HepG2 (cell line): ENCODE results near the gene MYO7B. TPM values are rescaled to one million over a fixed set of nuclear protein-coding genes. Genes with fewer than 3 reads are reported as not detected.
A peak's percentile ranks its signal among the peaks of the same experiment; 100 is the strongest.

ENCODE experiments used
- ATAC-seq: fragments of 200-7000 bp; cut with Tn5 transposase; 3 replicates; pipeline ENCODE4 v1.9.1; 2020; ENCODE audit warnings: mild to moderate bottlenecking, moderate library complexity
- BruUV-seq: library from RNA; stranded (reverse); fragments of 400-500 nt; replicated peaks from 2 replicates; lab custom pipeline; 2021; lab: Mats Ljungman, UMichigan
- CTCF ChIA-PET: fragments of 300-600 bp; formaldehyde crosslinking; extraction: SDS; loops from one replicate; lab custom pipeline; 2021; ENCODE audit warnings: low total read pairs, inconsistent platforms, low intra/inter-chr PET ratio; lab: Yijun Ruan, JAX
- POLR2A ChIA-PET: fragments of 350-600 bp; sonication (Branson Sonifier 250); formaldehyde crosslinking; loops from one replicate; lab custom pipeline; 2020; ENCODE audit warnings: antibody characterized with exemption, inconsistent platforms; lab: Yijun Ruan, JAX
- DNase-seq: peaks from one replicate; pipeline ENCODE4 v3.0.0-alpha.2; 2015; ENCODE audit warnings: low spot score
- FAIRE-seq: peaks from 3 replicates; lab custom pipeline; 2011; peaks lifted over from hg19 to GRCh38; lab: Jason Lieb, UNC
- H2AFZ ChIP-seq: one replicate; pipeline ENCODE4 v1.6.1; 2011; ENCODE audit warnings: low read length, inconsistent platforms
- H3K27ac ChIP-seq: fragments of 300-600 bp; 3 replicates; pipeline ENCODE4 v1.8.0; 2011; ENCODE audit warnings: mixed run types, mild to moderate bottlenecking, mixed read lengths, low read length, inconsistent platforms; ENCODE audit not compliant: insufficient read depth; ENCODE audit errors: extremely low read length
- H3K27me3 ChIP-seq, 2 experiments: fragments of 200-600 bp in 1 of 2; 2 replicates in 1 of 2; 3 replicates in 1 of 2; pipeline versions ENCODE4 v1.6.0 to v1.8.0; 2011; ENCODE audit warnings: low read length in 2 of 2, mild to moderate bottlenecking in 2 of 2, moderate library complexity in 2 of 2, inconsistent platforms in 1 of 2; ENCODE audit not compliant: insufficient read depth in 2 of 2, control insufficient read depth in 1 of 2
- H3K36me3 ChIP-seq, 2 experiments: fragments of 200-600 bp in 1 of 2; replicated peaks in 1 of 2; 2 replicates in 1 of 2; 3 replicates in 1 of 2; pipeline versions ENCODE4 v1.5.1 to v1.8.0; 2011; ENCODE audit warnings: low read length in 2 of 2, inconsistent platforms in 1 of 2; ENCODE audit not compliant: insufficient read depth in 2 of 2, control insufficient read depth in 1 of 2
- H3K4me1 ChIP-seq: 2 replicates; pipeline ENCODE4 v1.5.1; 2012; ENCODE audit warnings: low read length, inconsistent platforms; ENCODE audit not compliant: insufficient read depth
- H3K4me2 ChIP-seq: 2 replicates; pipeline ENCODE4 v1.6.0; 2011; ENCODE audit warnings: low read depth, low read length, inconsistent platforms
- H3K4me3 ChIP-seq, 3 experiments: fragments of 200-600 bp in 1 of 3; sonication (generic), shearing (Covaris generic) in 1 of 3; replicated peaks in 1 of 3; 2 replicates each; pipeline ENCODE4 v1.5.1; 2011 to 2016; ENCODE audit warnings: low read length in 3 of 3, inconsistent platforms in 2 of 3, low read depth in 2 of 3, mild to moderate bottlenecking in 2 of 3, control low read depth in 1 of 3, mixed read lengths in 1 of 3; ENCODE audit not compliant: insufficient read depth in 1 of 3
- H3K79me2 ChIP-seq: one replicate; pipeline ENCODE4 v1.6.1; 2011; ENCODE audit warnings: low read length, inconsistent platforms; ENCODE audit not compliant: insufficient read depth
- H3K9ac ChIP-seq: 2 replicates; pipeline ENCODE4 v1.6.0; 2011; ENCODE audit warnings: mild to moderate bottlenecking, low read depth, low read length, inconsistent platforms; ENCODE audit not compliant: insufficient read depth
- H3K9me3 ChIP-seq: 2 replicates; pipeline ENCODE4 v1.5.1; 2012; ENCODE audit warnings: mild to moderate bottlenecking, low read length
- H4K20me1 ChIP-seq: 2 replicates; pipeline ENCODE4 v1.6.0; 2011; ENCODE audit warnings: inconsistent platforms, mild to moderate bottlenecking, low read length, moderate library complexity; ENCODE audit not compliant: insufficient read depth
- CBX2 ChIP-seq, 2 experiments: fragments of 200-600 bp in 1 of 2; sonication (generic); formaldehyde crosslinking in 1 of 2; IDR thresholded peaks; 2 replicates each; pipeline versions ENCODE4 v1.7.0 to v1.8.1; 2018 to 2022; ENCODE audit warnings: low read depth in 2 of 2, low read length in 1 of 2, mild to moderate bottlenecking in 1 of 2, missing genetic modification reagents in 1 of 2
- HNRNPLL ChIP-seq: fragments of 200-400 bp; formaldehyde crosslinking; IDR thresholded peaks from 2 replicates; pipeline ENCODE4 v1.6.1; 2017; ENCODE audit warnings: mild to moderate bottlenecking, low read depth, low read length; ENCODE audit not compliant: poor library complexity, severe bottlenecking
- KMT2A ChIP-seq: sonication (generic); formaldehyde crosslinking; IDR thresholded peaks from 2 replicates; pipeline ENCODE4 v1.4.0; 2020; ENCODE audit warnings: missing genetic modification reagents
- ZNF17 ChIP-seq: sonication (generic); formaldehyde crosslinking; IDR thresholded peaks from 2 replicates; pipeline ENCODE4 v1.5.0; 2020; ENCODE audit warnings: mild to moderate bottlenecking, missing genetic modification reagents
- WGBS: methylation state at CpG from one replicate; pipeline ENCODE4 v1.1.6; 2017; ENCODE audit warnings: low lambda C conversion rate; 5-methylcytosine and 5-hydroxymethylcytosine counted together
- in situ Hi-C: cut with HindIII; loops from 2 replicates; pipeline ENCODE4 v1.10.0; 2017; ENCODE audit warnings: low pct_unique_long_range_greater_than_20kb; ENCODE audit not compliant: extremely low pct_ligation_motif_present
- intact Hi-C: fragments of 100-400 bp; cut with micrococcal nuclease; formaldehyde crosslinking; loops from one replicate; pipeline ENCODE4 v1.10.0; 2022; ENCODE audit not compliant: unreplicated experiment
- polyA plus RNA-seq, 8 experiments: library from polyadenylated mRNA; depleted of rRNA in 3 of 8; stranded (reverse) in 7 of 8; unstranded in 1 of 8; fragments of >200 nt; fragmentation: Illumina TruSeq in 4 of 8; extraction: Trizol in 4 of 8; gene quantifications; 2 replicates each; pipeline versions ENCODE4 v1.2.1 to v1.2.3, GENCODE V29; 2011 to 2016; ENCODE audit warnings: low read depth in 4 of 8, missing spikeins in 1 of 8, mixed read lengths in 1 of 8; ENCODE audit not compliant: insufficient read depth in 1 of 8
- total RNA-seq, 5 experiments: library from RNA; depleted of rRNA; stranded (reverse); fragments of >200 nt; fragmentation: Illumina TruSeq; extraction: Trizol; gene quantifications; 2 replicates each; pipeline ENCODE4 v1.2.3, GENCODE V29; 2016; ENCODE audit warnings: low read depth in 1 of 5
- TF ChIP-seq, protein P1 (sequence below): sonication (generic); formaldehyde crosslinking; IDR thresholded peaks from 2 replicates; pipeline ENCODE4 v1.4.0; 2020; ENCODE audit warnings: low read depth, missing genetic modification reagents

The MYO7B gene
- total and polyA plus RNA-seq, 2 of the 13 experiments (the other 11 are each of a cell fraction or from before 2014, with no cell fraction given), result not detected

- ChIA-PET CTCF (no interaction called here), POLR2A (no interaction called here)
- no peak overlapping the region for H2AFZ ChIP-seq
- no TSS peak for BruUV-seq
- H3K9me3 ChIP-seq, result no peaks in the 10 kb centered on the region
- WGBS, result 50% methylated on average over 8 of the region's 9 CpGs
- no peaks in the 10 kb centered on the region for H4K20me1 ChIP-seq
- no peak overlapping the region for H3K4me2 ChIP-seq
- H3K27ac ChIP-seq, result no peak overlapping the region
- no peaks in the 10 kb centered on the region for H3K4me1 ChIP-seq
- H3K79me2 ChIP-seq, result no peaks in the 10 kb centered on the region
- intact Hi-C loops, result no loop called here
- ATAC-seq (no peak), FAIRE-seq (no peak), DNase-seq (no peak)
- H3K9ac ChIP-seq, result no peak overlapping the region
- in situ Hi-C loops, result no loop called here
- TF ChIP-seq KMT2A (no peak), HNRNPLL (peak; percentile 12), ZNF17 (CRISPR knock-in tag) (no peak), CBX2 (IDR thresholded peaks at IDR 0.05; ENCODE audit: low read depth, low read length) (no peak), CBX2 (CRISPR knock-in tag; IDR thresholded peaks at IDR 0.05; ENCODE audit: low read depth) (no peak)
- TF ChIP-seq, protein P1, sequence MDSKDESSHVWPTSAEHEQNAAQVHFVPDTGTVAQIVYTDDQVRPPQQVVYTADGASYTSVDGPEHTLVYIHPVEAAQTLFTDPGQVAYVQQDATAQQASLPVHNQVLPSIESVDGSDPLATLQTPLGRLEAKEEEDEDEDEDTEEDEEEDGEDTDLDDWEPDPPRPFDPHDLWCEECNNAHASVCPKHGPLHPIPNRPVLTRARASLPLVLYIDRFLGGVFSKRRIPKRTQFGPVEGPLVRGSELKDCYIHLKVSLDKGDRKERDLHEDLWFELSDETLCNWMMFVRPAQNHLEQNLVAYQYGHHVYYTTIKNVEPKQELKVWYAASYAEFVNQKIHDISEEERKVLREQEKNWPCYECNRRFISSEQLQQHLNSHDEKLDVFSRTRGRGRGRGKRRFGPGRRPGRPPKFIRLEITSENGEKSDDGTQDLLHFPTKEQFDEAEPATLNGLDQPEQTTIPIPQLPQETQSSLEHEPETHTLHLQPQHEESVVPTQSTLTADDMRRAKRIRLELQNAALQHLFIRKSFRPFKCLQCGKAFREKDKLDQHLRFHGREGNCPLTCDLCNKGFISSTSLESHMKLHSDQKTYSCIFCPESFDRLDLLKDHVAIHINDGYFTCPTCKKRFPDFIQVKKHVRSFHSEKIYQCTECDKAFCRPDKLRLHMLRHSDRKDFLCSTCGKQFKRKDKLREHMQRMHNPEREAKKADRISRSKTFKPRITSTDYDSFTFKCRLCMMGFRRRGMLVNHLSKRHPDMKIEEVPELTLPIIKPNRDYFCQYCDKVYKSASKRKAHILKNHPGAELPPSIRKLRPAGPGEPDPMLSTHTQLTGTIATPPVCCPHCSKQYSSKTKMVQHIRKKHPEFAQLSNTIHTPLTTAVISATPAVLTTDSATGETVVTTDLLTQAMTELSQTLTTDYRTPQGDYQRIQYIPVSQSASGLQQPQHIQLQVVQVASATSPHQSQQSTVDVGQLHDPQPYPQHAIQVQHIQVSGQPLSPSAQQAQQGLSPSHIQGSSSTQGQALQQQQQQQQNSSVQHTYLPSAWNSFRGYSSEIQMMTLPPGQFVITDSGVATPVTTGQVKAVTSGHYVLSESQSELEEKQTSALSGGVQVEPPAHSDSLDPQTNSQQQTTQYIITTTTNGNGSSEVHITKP (CRISPR knock-in tag), result no peak
- peaks cover 14 to 85% of the 10 kb centered on the region in 2 experiments for H3K27me3 ChIP-seq
- no peak overlapping the region for H3K4me3 ChIP-seq
- no peaks in the 10 kb centered on the region for H3K36me3 ChIP-seq
Observed at GRCh38 chr2:127607399-127607908, 72.0 kb downstream of the MYO7B start.
